Measurements from ENCODE around the gene NFAT5. TPM values are rescaled to one million over a fixed set of nuclear protein-coding genes. Genes with fewer than 3 reads are reported as not detected.

The NFAT5 gene, protein sequence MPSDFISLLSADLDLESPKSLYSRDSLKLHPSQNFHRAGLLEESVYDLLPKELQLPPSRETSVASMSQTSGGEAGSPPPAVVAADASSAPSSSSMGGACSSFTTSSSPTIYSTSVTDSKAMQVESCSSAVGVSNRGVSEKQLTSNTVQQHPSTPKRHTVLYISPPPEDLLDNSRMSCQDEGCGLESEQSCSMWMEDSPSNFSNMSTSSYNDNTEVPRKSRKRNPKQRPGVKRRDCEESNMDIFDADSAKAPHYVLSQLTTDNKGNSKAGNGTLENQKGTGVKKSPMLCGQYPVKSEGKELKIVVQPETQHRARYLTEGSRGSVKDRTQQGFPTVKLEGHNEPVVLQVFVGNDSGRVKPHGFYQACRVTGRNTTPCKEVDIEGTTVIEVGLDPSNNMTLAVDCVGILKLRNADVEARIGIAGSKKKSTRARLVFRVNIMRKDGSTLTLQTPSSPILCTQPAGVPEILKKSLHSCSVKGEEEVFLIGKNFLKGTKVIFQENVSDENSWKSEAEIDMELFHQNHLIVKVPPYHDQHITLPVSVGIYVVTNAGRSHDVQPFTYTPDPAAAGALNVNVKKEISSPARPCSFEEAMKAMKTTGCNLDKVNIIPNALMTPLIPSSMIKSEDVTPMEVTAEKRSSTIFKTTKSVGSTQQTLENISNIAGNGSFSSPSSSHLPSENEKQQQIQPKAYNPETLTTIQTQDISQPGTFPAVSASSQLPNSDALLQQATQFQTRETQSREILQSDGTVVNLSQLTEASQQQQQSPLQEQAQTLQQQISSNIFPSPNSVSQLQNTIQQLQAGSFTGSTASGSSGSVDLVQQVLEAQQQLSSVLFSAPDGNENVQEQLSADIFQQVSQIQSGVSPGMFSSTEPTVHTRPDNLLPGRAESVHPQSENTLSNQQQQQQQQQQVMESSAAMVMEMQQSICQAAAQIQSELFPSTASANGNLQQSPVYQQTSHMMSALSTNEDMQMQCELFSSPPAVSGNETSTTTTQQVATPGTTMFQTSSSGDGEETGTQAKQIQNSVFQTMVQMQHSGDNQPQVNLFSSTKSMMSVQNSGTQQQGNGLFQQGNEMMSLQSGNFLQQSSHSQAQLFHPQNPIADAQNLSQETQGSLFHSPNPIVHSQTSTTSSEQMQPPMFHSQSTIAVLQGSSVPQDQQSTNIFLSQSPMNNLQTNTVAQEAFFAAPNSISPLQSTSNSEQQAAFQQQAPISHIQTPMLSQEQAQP (N-terminal part only)
- total RNA-seq (2021), result 16.7 and 21.0 TPM in 2 replicates
- long read RNA-seq, full-length matches to known transcripts, result 3 of 22 reads
- long read RNA-seq, partial matches to known transcripts, result 10 of 22 reads
- long read RNA-seq, other reads (novel, unspliced or antisense), result 9 of 22 reads

DNA sequence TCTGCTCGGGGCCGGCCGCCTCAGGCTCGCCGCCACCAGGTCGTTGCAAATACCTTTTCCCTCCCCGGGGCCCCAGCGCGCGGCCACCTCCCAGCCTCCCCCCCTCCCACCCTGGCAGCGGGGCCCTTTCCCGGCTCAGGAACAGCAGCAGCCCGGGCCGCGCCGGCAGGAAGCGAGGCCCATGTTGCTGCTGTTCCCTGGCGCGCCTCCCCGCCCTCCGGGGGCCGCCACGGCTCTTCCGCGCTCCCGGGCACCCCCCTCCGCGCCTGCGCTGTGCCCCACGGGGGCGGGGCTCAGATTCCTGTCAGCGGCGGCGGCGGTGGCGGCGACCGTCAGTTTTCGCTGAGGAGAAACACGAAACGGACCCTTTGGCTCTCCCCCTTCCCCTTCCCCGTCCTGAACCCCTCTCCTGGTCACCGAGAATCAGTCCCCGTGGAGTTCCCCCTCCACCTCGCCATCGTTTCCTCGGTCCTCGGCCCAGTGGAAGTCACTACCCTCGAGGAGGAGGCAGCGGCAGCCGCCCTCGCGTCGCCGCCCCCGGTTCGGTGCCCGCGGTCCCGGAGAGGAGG, at the start of gene NFAT5:
NFAT5 (plus strand) TSS at position 296 of the 569 bp plus-strand sequence. CDS start 336 bp downstream, outside the sequence.
- Histone ChIP-seq H3K4ac (ENCODE audit: low read depth, low read length) (no peak within 1 kb of the TSS; the same call in 1 of the 2 replicates), H3K14ac (ENCODE audit: insufficient read depth, low read length) (peak within 1 kb of the TSS; percentile 91), H2BK15ac (ENCODE audit: low read depth, low read length) (no peak within 1 kb of the TSS), H3K23me2 (ENCODE audit: insufficient read length, low read depth, low read length, poor library complexity, severe bottlenecking) (peaks cover 17% of the 10 kb centered on the region), H2BK5ac (ENCODE audit: insufficient read length, low read length) (peak within 1 kb of the TSS; percentile 64), H3K79me1 (ENCODE audit: insufficient read depth, low read depth, low read length, poor library complexity, severe bottlenecking) (no peaks in the 10 kb centered on the region), H2AFZ (ENCODE audit: low read length) (no peak within 1 kb of the TSS), H4K91ac (ENCODE audit: insufficient read length, low read depth, low read length) (no peak within 1 kb of the TSS), H2BK20ac (ENCODE audit: low read depth, low read length, poor library complexity, severe bottlenecking) (no peak within 1 kb of the TSS), H2BK120ac (ENCODE audit: low read depth, low read length, poor library complexity, severe bottlenecking) (no peak within 1 kb of the TSS), H3K23ac (ENCODE audit: insufficient read length, low read depth, low read length) (no peak within 1 kb of the TSS), H3K27me3 (ENCODE audit: insufficient read depth, low read length) (no peaks in the 10 kb centered on the region), H3K27ac (ENCODE audit: insufficient read length, low read depth, low read length) (peak within 1 kb of the TSS; percentile 74), H3K56ac (ENCODE audit: insufficient read length, low read depth, low read length) (no peak within 1 kb of the TSS), H2AK5ac (ENCODE audit: insufficient read length, low read length) (no peak within 1 kb of the TSS), H3K4me2 (ENCODE audit: insufficient read depth, insufficient read length, low read length) (peak within 1 kb of the TSS; percentile 86), H4K5ac (ENCODE audit: insufficient read length, low read depth, low read length) (no peak within 1 kb of the TSS), H2BK12ac (ENCODE audit: insufficient read length, low read depth, low read length) (no peak within 1 kb of the TSS), H3T11ph (ENCODE audit: low read length) (no peak within 1 kb of the TSS), H3K4me1 (ENCODE audit: insufficient read depth, low read length) (peaks cover 4% of the 10 kb centered on the region; the same call in 1 of the 2 replicates), H3K18ac (ENCODE audit: insufficient read length, low read depth, low read length) (peak within 1 kb of the TSS; percentile 92), H3K79me2 (ENCODE audit: insufficient read depth, low read length) (peaks cover 8% of the 10 kb centered on the region; the same call in 1 of the 2 replicates), H3K9me3 (ENCODE audit: control insufficient read depth, low read depth, low read length) (no peaks in the 10 kb centered on the region), H4K8ac (replicated peaks; ENCODE audit: insufficient read length, low read depth, low read length) (no peak within 1 kb of the TSS), H3K9ac (ENCODE audit: extremely low read depth, insufficient read length, low read length) (peak within 1 kb of the TSS; percentile 87), H4K20me1 (ENCODE audit: control insufficient read depth, insufficient read depth, insufficient read length) (no peaks in the 10 kb centered on the region)
- H3K36me3 Mint-ChIP-seq (ENCODE audit: insufficient read depth in 1 of 3, low read depth in 3 of 3), result peaks cover 0 to 2% (median 0%) of the 10 kb centered on the region in 3 experiments; a peak in 1 of 7 replicates
- H3K4me3 Mint-ChIP-seq, result peak within 1 kb of the TSS; percentile 90 to 99
- H3K27ac Mint-ChIP-seq, result peak within 1 kb of the TSS; percentile 95 to 99 (median 96)
- no CpG with 5 or more reads among the region's 60 CpGs for WGBS (ENCODE audit: extremely low coverage, insufficient read length, low lambda C conversion rate)
- TF ChIP-seq, protein P1, sequence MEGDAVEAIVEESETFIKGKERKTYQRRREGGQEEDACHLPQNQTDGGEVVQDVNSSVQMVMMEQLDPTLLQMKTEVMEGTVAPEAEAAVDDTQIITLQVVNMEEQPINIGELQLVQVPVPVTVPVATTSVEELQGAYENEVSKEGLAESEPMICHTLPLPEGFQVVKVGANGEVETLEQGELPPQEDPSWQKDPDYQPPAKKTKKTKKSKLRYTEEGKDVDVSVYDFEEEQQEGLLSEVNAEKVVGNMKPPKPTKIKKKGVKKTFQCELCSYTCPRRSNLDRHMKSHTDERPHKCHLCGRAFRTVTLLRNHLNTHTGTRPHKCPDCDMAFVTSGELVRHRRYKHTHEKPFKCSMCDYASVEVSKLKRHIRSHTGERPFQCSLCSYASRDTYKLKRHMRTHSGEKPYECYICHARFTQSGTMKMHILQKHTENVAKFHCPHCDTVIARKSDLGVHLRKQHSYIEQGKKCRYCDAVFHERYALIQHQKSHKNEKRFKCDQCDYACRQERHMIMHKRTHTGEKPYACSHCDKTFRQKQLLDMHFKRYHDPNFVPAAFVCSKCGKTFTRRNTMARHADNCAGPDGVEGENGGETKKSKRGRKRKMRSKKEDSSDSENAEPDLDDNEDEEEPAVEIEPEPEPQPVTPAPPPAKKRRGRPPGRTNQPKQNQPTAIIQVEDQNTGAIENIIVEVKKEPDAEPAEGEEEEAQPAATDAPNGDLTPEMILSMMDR (conservative IDR thresholded peaks at IDR 0.05), result peak; percentile 26; the same call in 1 of the 3 replicates
- peak; percentile 94 for DNase-seq
- no peaks in the 10 kb centered on the region; a peak in 1 of 5 replicates for H3K9me3 Mint-ChIP-seq
- H3K4me1 Mint-ChIP-seq, result peaks cover 36 to 37% of the 10 kb centered on the region in 2 experiments
- no peaks in the 10 kb centered on the region for H3K27me3 Mint-ChIP-seq (ENCODE audit: low read depth)

Data from H9 (cell line).